Erythroblast (primary cell): ENCODE data around the gene ABCA5.

Experiments
- DNase-seq, 2 experiments: peaks; one replicate each; lab custom pipeline; 2025; lab: John Stamatoyannopoulos, UW
- GATA1 ChIP-seq: IDR thresholded peaks from 2 replicates; pipeline ENCODE4 v1.6.1; 2011; ENCODE audit warnings: low read depth, mild to moderate bottlenecking, control low read depth, low read length, moderate library complexity
- POLR2A ChIP-seq: IDR thresholded peaks from 2 replicates; pipeline ENCODE4 v1.6.1; 2011; ENCODE audit warnings: mild to moderate bottlenecking, low read length

The ABCA5 gene

GRCh38 chr17:69327060-69327831, at the start of gene ABCA5:
ABCA5 (minus strand) TSS chr17:69327133; CDS start chr17:69314415, 12,718 bp downstream.
- TF ChIP-seq POLR2A (peak; percentile 86), GATA1 (no peak)
- peak; percentile 90 for DNase-seq

- no peak for DNase-seq
- TF ChIP-seq POLR2A = no peak
- no peak for TF ChIP-seq GATA1
Observed at GRCh38 chr17:69375229-69375628, 48.3 kb upstream of the ABCA5 start.

GRCh38 chr17:69373069-69373468, 46.1 kb upstream of the ABCA5 start:
- DNase-seq = no peak

GRCh38 chr17:69367298-69367697, 40.4 kb upstream of the ABCA5 start:
- TF ChIP-seq POLR2A = no peak
- TF ChIP-seq GATA1 = no peak
- DNase-seq = peak; percentile 38 to 57

More at GRCh38 chr17:69373069-69373468, 46.1 kb upstream of the ABCA5 start:
- TF ChIP-seq GATA1 (no peak), POLR2A (no peak)

GRCh38 chr17:69363488-69364210, 36.7 kb upstream of the ABCA5 start:
- no peak for DNase-seq
- TF ChIP-seq POLR2A (no peak), GATA1 (no peak)

- TF ChIP-seq POLR2A (no peak), GATA1 (no peak)
- no peak for DNase-seq
Observed at GRCh38 chr17:69361156-69361555, 34.2 kb upstream of the ABCA5 start.

GRCh38 chr17:69358688-69359596, 32.0 kb upstream of the ABCA5 start:
- TF ChIP-seq POLR2A (no peak), GATA1 (no peak)
- no peak for DNase-seq

GRCh38 chr17:69357701-69358100, 30.8 kb upstream of the ABCA5 start:
- TF ChIP-seq POLR2A (no peak), GATA1 (no peak)
- no peak for DNase-seq

GRCh38 chr17:69356625-69357024, 29.7 kb upstream of the ABCA5 start:
- TF ChIP-seq GATA1 (no peak), POLR2A (no peak)
- no peak for DNase-seq

- TF ChIP-seq POLR2A (no peak), GATA1 (no peak)
Observed at GRCh38 chr17:69350911-69351310, 24.0 kb upstream of the ABCA5 start.

GRCh38 chr17:69348429-69348828, 21.5 kb upstream of the ABCA5 start:
- TF ChIP-seq POLR2A (no peak), GATA1 (no peak)
- no peak for DNase-seq

More at GRCh38 chr17:69350911-69351310, 24.0 kb upstream of the ABCA5 start:
- DNase-seq = no peak

- TF ChIP-seq POLR2A (no peak), GATA1 (no peak)
- DNase-seq = no peak
Observed at GRCh38 chr17:69346766-69347165, 19.8 kb upstream of the ABCA5 start.

GRCh38 chr17:69344939-69345338, 18.0 kb upstream of the ABCA5 start:
- no peak for TF ChIP-seq GATA1
- no peak for TF ChIP-seq POLR2A

More at GRCh38 chr17:69344939-69345338, 18.0 kb upstream of the ABCA5 start:
- DNase-seq = no peak
